ENCODE measurements around the gene OSBPL10.

Gene OSBPL10

DNA sequence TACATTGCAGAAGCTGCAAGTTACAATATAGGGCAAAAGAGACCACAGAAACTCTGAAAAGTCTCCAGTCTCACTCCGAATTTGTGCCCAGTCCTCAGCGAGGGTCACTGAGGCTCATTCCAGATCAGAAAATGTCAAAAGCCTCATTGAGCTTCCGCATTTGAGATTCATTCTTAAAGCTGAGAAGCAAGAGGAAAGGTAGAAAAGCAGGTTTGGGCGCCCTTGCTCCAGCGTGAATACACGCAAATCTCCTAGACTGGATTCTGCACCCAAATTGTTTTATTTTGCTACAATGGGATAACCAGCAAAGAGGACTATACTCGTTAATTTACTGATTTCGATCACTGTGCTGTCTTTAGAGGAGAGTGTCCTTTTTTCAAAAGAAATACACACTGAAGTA is 236.1 kb downstream of the OSBPL10 start:
- TF ChIP-seq ZNF565 (CRISPR knock-in tag; conservative IDR thresholded peaks at IDR 0.05; ENCODE audit: low read depth) (no peak), TOX (CRISPR knock-in tag; IDR thresholded peaks at IDR 0.05; ENCODE audit: borderline replicate concordance) (no peak), POU6F1 (CRISPR knock-in tag; IDR thresholded peaks at IDR 0.05; ENCODE audit: borderline replicate concordance, low read depth) (no peak), GLIS3 (CRISPR knock-in tag; IDR thresholded peaks at IDR 0.05) (no peak), ZFP3 (CRISPR knock-in tag; IDR thresholded peaks at IDR 0.05) (no peak), BACH2 (CRISPR knock-in tag; IDR thresholded peaks at IDR 0.05; ENCODE audit: borderline replicate concordance) (no peak), SNAI2 (CRISPR knock-in tag; IDR thresholded peaks at IDR 0.05) (no peak), PATZ1 (CRISPR knock-in tag; IDR thresholded peaks at IDR 0.05; ENCODE audit: borderline replicate concordance) (no peak), ZFP30 (CRISPR knock-in tag; IDR thresholded peaks at IDR 0.05) (no peak), OSR1 (CRISPR knock-in tag; IDR thresholded peaks at IDR 0.05) (no peak), CSDC2 (CRISPR knock-in tag; IDR thresholded peaks at IDR 0.05) (no peak), ARNTL (CRISPR knock-in tag; IDR thresholded peaks at IDR 0.05; ENCODE audit: borderline replicate concordance, low read depth) (no peak), CSRNP3 (CRISPR knock-in tag; IDR thresholded peaks at IDR 0.05) (no peak), ZNF8 (CRISPR knock-in tag; IDR thresholded peaks at IDR 0.05) (no peak), RARB (CRISPR knock-in tag; IDR thresholded peaks at IDR 0.05) (no peak)
- TF ChIP-seq, protein P1, sequence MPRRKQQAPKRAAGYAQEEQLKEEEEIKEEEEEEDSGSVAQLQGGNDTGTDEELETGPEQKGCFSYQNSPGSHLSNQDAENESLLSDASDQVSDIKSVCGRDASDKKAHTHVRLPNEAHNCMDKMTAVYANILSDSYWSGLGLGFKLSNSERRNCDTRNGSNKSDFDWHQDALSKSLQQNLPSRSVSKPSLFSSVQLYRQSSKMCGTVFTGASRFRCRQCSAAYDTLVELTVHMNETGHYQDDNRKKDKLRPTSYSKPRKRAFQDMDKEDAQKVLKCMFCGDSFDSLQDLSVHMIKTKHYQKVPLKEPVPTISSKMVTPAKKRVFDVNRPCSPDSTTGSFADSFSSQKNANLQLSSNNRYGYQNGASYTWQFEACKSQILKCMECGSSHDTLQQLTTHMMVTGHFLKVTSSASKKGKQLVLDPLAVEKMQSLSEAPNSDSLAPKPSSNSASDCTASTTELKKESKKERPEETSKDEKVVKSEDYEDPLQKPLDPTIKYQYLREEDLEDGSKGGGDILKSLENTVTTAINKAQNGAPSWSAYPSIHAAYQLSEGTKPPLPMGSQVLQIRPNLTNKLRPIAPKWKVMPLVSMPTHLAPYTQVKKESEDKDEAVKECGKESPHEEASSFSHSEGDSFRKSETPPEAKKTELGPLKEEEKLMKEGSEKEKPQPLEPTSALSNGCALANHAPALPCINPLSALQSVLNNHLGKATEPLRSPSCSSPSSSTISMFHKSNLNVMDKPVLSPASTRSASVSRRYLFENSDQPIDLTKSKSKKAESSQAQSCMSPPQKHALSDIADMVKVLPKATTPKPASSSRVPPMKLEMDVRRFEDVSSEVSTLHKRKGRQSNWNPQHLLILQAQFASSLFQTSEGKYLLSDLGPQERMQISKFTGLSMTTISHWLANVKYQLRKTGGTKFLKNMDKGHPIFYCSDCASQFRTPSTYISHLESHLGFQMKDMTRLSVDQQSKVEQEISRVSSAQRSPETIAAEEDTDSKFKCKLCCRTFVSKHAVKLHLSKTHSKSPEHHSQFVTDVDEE (CRISPR knock-in tag; IDR thresholded peaks at IDR 0.05) = no peak
- no peak for ATAC-seq

DNA sequence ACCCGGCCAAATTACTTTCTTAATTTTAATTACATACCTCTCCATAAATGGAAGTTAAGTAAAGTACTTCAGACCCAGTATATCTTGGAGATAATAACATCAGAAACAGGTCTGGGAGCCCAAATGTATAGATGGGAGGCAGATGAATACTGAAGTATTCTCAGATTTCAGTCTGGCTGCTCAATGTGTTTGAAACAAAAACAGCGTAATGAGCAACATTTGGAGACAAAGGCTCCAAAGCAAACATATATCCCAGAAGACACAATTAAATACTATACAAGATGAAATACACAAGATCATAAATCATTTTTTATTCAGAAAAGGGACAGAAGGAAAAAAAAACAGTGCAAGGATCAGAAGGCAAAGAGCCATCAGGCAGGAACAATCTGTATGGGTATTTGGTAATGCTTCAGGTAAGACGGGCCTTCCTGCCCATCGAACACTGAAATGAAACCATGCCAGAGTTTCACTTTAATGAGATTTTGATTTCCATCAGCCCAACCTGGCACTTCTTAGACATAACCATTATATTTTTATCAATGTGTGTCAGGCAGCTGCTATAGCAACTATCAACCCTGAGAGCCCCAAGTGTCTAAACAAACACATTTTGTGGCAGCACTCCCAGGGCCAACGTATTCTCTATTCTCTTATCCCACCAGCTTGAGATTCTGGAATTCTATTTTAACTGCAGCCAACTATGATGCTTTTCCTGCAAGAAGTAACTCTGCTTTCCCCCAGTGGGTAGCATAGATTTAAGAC is 237.6 kb downstream of the OSBPL10 start:
- no peak for ATAC-seq
- TF ChIP-seq GLIS3 (CRISPR knock-in tag; IDR thresholded peaks at IDR 0.05) = no peak
- TF ChIP-seq ZFP30 (CRISPR knock-in tag; IDR thresholded peaks at IDR 0.05) = no peak
- TF ChIP-seq POU6F1 (CRISPR knock-in tag; IDR thresholded peaks at IDR 0.05; ENCODE audit: borderline replicate concordance, low read depth) = no peak
- TF ChIP-seq TCF4 (CRISPR knock-in tag; IDR thresholded peaks at IDR 0.05; ENCODE audit: borderline replicate concordance) = no peak
- TF ChIP-seq ZNF70 (CRISPR knock-in tag; IDR thresholded peaks at IDR 0.05) = no peak
- TF ChIP-seq RARB (CRISPR knock-in tag; IDR thresholded peaks at IDR 0.05) = no peak
- TF ChIP-seq OSR1 (CRISPR knock-in tag; IDR thresholded peaks at IDR 0.05) = no peak
- TF ChIP-seq ZC3H10 (CRISPR knock-in tag; IDR thresholded peaks at IDR 0.05) = no peak
- TF ChIP-seq SNAI2 (CRISPR knock-in tag; IDR thresholded peaks at IDR 0.05) = no peak
- no peak for TF ChIP-seq CSDC2 (CRISPR knock-in tag; IDR thresholded peaks at IDR 0.05)

- no peak for ATAC-seq
- TF ChIP-seq ZFP30 (CRISPR knock-in tag; IDR thresholded peaks at IDR 0.05) (no peak), SNAI2 (CRISPR knock-in tag; IDR thresholded peaks at IDR 0.05) (no peak), POU6F1 (CRISPR knock-in tag; IDR thresholded peaks at IDR 0.05; ENCODE audit: borderline replicate concordance, low read depth) (no peak), TCF4 (CRISPR knock-in tag; IDR thresholded peaks at IDR 0.05; ENCODE audit: borderline replicate concordance) (no peak), OSR1 (CRISPR knock-in tag; IDR thresholded peaks at IDR 0.05) (no peak), PPARA (CRISPR knock-in tag; IDR thresholded peaks at IDR 0.05; ENCODE audit: borderline replicate concordance) (no peak), RARB (CRISPR knock-in tag; IDR thresholded peaks at IDR 0.05) (no peak), CSRNP3 (CRISPR knock-in tag; IDR thresholded peaks at IDR 0.05) (no peak), GLIS3 (CRISPR knock-in tag; IDR thresholded peaks at IDR 0.05) (no peak), PATZ1 (CRISPR knock-in tag; IDR thresholded peaks at IDR 0.05; ENCODE audit: borderline replicate concordance) (no peak), TOX (CRISPR knock-in tag; IDR thresholded peaks at IDR 0.05; ENCODE audit: borderline replicate concordance) (no peak), CSDC2 (CRISPR knock-in tag; IDR thresholded peaks at IDR 0.05) (no peak)
Observed at GRCh38 chr3:31740397-31740796, 240.7 kb downstream of the OSBPL10 start.

All from SK-N-SH treated with all-trans-retinoic acid at 6 μM for 48 hours (cell line).